Activated CD4-positive, CD25-positive, alpha-beta regulatory T cell treated with anti-CD3 and anti-CD28 coated beads, Interleukin-2, amount 50 U/mL, for 24 hours (primary cell): Measurements from ENCODE around the gene TCEAL4.
"Not testable (repeated sequence)": the region's sequence is repeated elsewhere in the genome, so short reads cannot be mapped to it uniquely, and the experiment has no call there.

Experiments used
- ATAC-seq, 2 donors: fragments of 150-1000 bp; cut with Tn5 transposase; one replicate each; pipeline ENCODE4 v1.10.0; 2021; ENCODE audit warnings: mild to moderate bottlenecking in 1 of 2, moderate library complexity in 1 of 2

TCEAL4 gene

DNA sequence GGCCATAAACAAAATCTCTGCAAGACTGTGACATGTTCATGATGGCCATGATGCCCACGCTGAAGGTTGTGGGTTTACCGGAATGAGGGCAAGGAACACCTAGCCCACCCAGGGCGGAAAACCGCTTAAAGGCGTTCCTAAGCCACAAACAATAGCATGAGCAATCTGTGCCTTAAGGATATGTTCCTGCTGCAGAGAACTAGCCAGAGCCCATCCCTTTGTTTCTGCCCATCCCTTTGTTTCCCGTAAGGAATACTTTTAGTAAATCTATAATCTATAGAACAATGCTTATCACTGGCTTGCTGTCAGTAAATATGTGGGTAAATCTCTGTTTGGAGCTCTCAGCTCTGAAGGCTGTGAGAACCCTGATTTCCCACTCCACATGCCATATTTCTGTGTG, 9.9 kb downstream of the TCEAL4 start:
- not testable (repeated sequence) for ATAC-seq

- peak; percentile 73 to 82 for ATAC-seq
Measured at GRCh38 chrX:103607364-103608305, 22.3 kb downstream of the TCEAL4 start, which contains the start of gene TCEAL3. Gene TCEAL3, plus strand, starts transcription at chrX:103607963. Its CDS starts 1,102 bp downstream, at chrX:103609065.

DNA sequence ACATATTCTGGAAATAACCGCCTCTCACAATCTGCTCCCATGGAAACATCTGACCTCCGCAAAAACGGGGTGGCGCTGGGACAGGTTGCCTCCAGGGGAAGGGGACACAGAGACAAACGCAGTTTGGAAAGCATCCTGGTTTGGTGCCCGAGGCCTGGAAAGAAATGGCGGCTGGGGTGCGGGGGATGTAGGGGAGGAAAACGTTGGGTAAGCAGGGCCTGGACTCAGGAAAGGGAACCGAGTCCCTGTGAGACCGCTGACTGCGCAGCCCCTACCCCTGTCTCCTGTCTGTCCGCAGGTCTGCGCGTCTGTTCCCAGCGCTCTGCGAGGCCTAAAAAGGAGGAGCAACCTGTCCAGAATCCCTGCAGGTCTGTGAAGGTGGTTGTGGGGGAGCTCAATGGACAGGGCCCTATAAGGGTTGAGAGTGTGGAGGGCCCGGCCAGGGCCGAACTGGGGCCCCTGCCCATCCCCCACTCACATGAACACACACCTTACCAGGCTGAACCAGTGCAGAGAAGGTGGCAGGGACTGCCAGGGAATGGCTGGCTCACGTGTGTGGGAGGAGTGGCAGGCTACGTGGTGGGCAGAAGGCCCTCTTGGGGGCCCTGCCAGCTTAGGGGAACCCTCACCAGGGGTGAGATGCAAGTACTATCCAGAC, 23.1 kb downstream of the TCEAL4 start:
- ATAC-seq, result peak in 1 of 2 donors; percentile 13

- no peak for ATAC-seq
Measured at GRCh38 chrX:103610282-103610681, 25.0 kb downstream of the TCEAL4 start.

- no peak for ATAC-seq
Measured at GRCh38 chrX:103613362-103613890, 28.1 kb downstream of the TCEAL4 start.

DNA sequence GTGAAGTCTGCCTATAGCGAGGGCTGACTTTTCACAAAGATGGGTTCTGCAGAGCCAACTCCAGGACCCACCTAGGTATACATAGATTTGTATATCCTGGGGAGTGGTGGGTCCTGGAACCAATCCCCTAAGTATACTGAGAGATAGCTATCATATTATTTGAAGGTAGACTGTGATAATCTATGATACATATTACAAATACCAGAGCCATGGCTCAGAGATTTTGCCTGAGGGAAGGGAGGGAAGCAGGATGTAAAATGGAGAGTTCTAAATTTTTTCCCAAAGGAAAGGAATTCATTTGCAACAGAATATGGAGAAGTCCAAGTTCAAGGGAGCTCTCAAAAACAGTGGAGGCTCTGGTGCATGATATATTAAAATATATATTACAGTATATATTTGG, 29.7 kb downstream of the TCEAL4 start:
- ATAC-seq, result no peak

GRCh38 chrX:103615781-103616371, 30.6 kb downstream of the TCEAL4 start:
- ATAC-seq, result no peak

- no peak for ATAC-seq
Measured at GRCh38 chrX:103616676-103617186, 31.4 kb downstream of the TCEAL4 start.

- ATAC-seq, result no peak
Measured at GRCh38 chrX:103624111-103624510, 38.8 kb downstream of the TCEAL4 start.

DNA sequence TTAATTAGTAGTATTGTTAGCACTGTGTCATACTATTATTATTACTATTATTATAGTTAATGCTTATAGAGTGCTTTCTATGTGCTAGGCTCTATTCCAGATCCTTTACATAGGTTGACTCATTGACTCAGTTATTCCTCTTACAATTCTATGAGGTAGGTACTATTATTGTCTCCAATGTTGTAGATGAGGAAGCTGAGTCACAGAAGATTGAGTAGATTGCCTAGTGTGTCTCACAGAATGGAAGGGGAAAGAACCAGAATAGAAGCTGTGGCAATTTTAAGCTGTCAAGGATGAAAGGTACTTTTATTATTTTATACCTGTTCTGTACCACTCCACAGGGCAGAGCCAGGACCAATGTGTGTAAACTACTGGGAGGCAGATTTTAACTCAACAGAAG, 41.5 kb downstream of the TCEAL4 start:
- ATAC-seq, result peak; percentile 69 to 79

DNA sequence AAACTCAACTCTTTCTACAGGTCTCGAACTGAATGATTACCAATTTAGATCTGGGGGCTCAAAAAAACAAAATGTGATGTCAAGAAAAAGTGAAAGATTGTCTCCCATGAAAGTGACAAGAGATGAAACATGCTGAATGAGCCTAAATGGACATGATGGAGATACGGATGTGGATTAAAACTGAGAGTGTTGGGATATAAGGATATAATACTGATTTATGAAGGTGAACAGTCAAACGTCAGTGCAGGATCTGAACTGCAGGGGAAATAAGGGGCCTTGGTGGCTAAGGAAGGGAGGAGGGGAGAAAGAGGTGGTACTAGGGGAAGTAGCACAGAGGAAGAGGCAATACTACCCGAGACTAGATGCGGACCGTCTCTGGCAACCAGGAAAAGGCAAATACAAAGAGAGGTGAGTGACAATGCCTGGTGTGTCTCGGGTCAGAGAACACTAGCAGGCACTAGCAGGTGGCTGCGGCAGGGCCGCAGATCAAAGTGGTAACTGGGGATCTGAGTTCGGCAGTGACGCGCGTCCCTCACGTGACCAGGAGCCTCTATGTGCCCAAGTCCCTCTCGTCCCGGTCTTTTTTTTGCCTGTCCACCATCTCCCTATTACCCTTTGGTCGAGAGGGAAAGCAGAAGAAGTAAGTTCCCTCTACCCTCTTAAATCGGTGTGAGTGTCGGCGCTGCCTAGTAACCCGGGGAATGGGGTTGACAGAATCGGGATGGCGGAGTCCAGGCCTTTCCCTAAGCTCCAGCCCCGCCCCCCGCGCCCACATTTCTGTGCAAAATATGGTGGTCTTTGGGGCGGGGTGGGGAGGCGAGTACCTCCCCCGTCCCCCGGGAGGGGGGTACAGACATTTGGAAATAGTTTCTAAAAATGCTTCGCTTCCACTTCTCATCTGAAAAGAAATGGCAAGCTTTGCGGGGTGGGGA, 43.3 kb downstream of the TCEAL4 start, which contains the start of gene TCEAL1:
TSS of gene TCEAL1 (plus strand) at position 590 of the 932 bp plus-strand sequence. CDS start 942 bp downstream, outside the sequence.
- ATAC-seq, result peak; percentile 57 to 59

DNA sequence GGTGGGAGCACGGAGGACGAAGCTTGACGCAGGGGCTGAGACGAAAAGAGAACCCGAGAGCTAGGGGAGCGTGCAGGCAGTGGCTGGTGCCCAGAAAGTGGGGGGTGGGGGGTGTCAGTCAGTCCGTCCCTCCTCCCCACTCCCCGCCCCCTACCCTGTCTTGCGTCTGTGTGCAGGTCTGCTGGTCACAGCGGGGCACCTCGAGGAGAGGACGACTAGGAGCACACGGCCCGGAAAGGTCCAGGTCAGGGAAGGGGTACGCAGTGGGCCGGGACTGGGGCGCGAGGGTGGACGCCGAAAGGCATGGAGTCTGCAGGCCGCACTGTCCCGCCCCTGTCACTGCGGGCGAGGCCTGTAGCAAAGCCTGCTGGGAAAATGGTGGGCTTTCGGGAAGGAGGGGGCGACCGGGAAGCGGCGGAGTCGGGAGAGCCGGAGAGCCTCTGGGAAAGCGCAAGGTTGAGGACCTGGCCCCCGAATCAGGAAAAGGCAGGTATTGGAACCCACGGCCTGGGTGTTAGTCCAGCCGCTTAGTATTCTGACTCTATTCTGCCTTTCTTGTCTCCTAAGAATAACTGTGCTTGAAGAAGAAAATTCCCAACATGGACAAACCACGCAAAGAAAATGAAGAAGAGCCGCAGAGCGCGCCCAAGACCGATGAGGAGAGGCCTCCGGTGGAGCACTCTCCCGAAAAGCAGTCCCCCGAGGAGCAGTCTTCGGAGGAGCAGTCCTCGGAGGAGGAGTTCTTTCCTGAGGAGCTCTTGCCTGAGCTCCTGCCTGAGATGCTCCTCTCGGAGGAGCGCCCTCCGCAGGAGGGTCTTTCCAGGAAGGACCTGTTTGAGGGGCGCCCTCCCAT, 44.2 kb downstream of the TCEAL4 start:
- ATAC-seq, result peak; percentile 34 to 49

- ATAC-seq, result no peak
Measured at GRCh38 chrX:103630171-103630511, 44.8 kb downstream of the TCEAL4 start.

DNA sequence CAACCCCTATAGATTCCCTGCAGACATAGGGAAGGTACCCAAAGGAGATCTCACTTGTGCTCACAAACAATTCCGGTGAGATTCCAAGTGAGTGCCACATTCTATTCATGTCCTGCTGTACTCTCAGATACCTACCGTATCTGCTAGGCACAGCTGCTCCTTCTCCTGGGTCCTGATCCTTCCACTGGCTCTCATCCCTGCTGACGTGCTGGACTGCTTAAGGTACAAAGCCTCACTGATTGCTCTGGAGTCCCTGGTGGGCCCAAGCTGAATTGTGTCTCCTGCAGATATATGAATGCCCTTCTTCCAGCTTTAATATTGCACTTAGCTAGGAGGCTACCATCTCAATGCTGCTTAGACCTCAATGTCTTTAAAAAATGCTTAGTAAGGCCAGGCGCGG, 45.8 kb downstream of the TCEAL4 start:
- no peak for ATAC-seq

- ATAC-seq, result no peak
Measured at GRCh38 chrX:103635436-103635835, 50.1 kb downstream of the TCEAL4 start.
